Keratinocyte (primary cell): ENCODE results near the gene YPEL3. TPM values are rescaled to one million over a fixed set of nuclear protein-coding genes. Genes with fewer than 3 reads are reported as not detected.

Experiments
- DNase-seq: peaks from one replicate; pipeline ENCODE4 v3.0.0-alpha.2; 2011; ENCODE audit warnings: low read depth, missing footprints, low spot score
- FAIRE-seq: peaks from 2 replicates; lab custom pipeline; 2011; peaks lifted over from hg19 to GRCh38; lab: Jason Lieb, UNC
- H2AFZ ChIP-seq: 2 replicates; pipeline ENCODE4 v1.6.0; 2012; ENCODE audit warnings: low read length, control low read depth, inconsistent platforms; ENCODE audit not compliant: control insufficient read depth
- H3K27ac ChIP-seq: 2 replicates; pipeline ENCODE4 v1.5.1; 2011; ENCODE audit warnings: low read length; ENCODE audit not compliant: control insufficient read depth, insufficient read depth
- H3K27me3 ChIP-seq: 3 replicates; pipeline ENCODE4 v1.6.0; 2011; ENCODE audit warnings: low read length; ENCODE audit not compliant: control insufficient read depth, insufficient read depth; ENCODE audit errors: extremely low read depth
- H3K36me3 ChIP-seq, 2 experiments: 2 replicates in 1 of 2; 3 replicates in 1 of 2; pipeline ENCODE4 v1.5.1; 2011; ENCODE audit warnings: low read length in 2 of 2, mild to moderate bottlenecking in 1 of 2; ENCODE audit not compliant: control insufficient read depth in 2 of 2, insufficient read depth in 2 of 2; ENCODE audit errors: extremely low read depth in 1 of 2
- H3K4me1 ChIP-seq: 3 replicates; pipeline ENCODE4 v1.5.1; 2011; ENCODE audit warnings: low read length; ENCODE audit not compliant: control insufficient read depth, insufficient read depth; ENCODE audit errors: extremely low read depth
- H3K4me2 ChIP-seq: 3 replicates; pipeline ENCODE4 v1.6.0; 2011; ENCODE audit warnings: low read depth, low read length; ENCODE audit not compliant: control insufficient read depth, insufficient read depth; ENCODE audit errors: extremely low read depth
- H3K4me3 ChIP-seq, 3 experiments: fragments of 200-600 bp in 1 of 3; sonication (generic) in 1 of 3; 2 replicates in 2 of 3; 3 replicates in 1 of 3; pipeline ENCODE4 v1.5.1; 2011 to 2016; ENCODE audit warnings: low read length in 3 of 3, mild to moderate bottlenecking in 3 of 3, control low read depth in 2 of 3, inconsistent platforms in 1 of 3, low read depth in 1 of 3, mixed read lengths in 1 of 3, mixed run types in 1 of 3, moderate library complexity in 1 of 3; ENCODE audit not compliant: control insufficient read depth in 2 of 3, insufficient read depth in 2 of 3; ENCODE audit errors: extremely low read depth in 1 of 3
- H3K79me2 ChIP-seq: 2 replicates; pipeline ENCODE4 v1.6.0; 2012; ENCODE audit warnings: low read length; ENCODE audit not compliant: control insufficient read depth, insufficient read depth
- H3K9ac ChIP-seq: 3 replicates; pipeline ENCODE4 v1.6.0; 2011; ENCODE audit warnings: low read length; ENCODE audit not compliant: control insufficient read depth, insufficient read depth; ENCODE audit errors: extremely low read depth
- H3K9me1 ChIP-seq: 3 replicates; pipeline ENCODE4 v1.6.0; 2011; ENCODE audit warnings: low read length; ENCODE audit not compliant: control insufficient read depth, insufficient read depth; ENCODE audit errors: extremely low read depth
- H3K9me3 ChIP-seq: 2 replicates; pipeline ENCODE4 v1.5.1; 2012; ENCODE audit warnings: low read depth, low read length; ENCODE audit not compliant: control insufficient read depth
- H4K20me1 ChIP-seq: 3 replicates; pipeline ENCODE4 v1.6.0; 2011; ENCODE audit warnings: low read length; ENCODE audit not compliant: control insufficient read depth, insufficient read depth; ENCODE audit errors: extremely low read depth
- CTCF ChIP-seq, 3 experiments: IDR thresholded peaks in 1 of 3; conservative IDR thresholded peaks in 1 of 3; optimal IDR thresholded peaks in 1 of 3; 2 replicates in 2 of 3; 3 replicates in 1 of 3; pipeline versions ENCODE3 to v1.5.1; 2011; ENCODE audit warnings: low read length in 3 of 3, mild to moderate bottlenecking in 3 of 3, moderate library complexity in 2 of 3, control low read depth in 1 of 3, inconsistent platforms in 1 of 3; ENCODE audit not compliant: insufficient read depth in 2 of 3; ENCODE audit errors: extremely low read depth in 1 of 3
- EZH2 ChIP-seq: IDR thresholded peaks from one replicate; pipeline ENCODE4 v1.6.1; 2012; ENCODE audit warnings: inconsistent platforms, mild to moderate bottlenecking, low read length, moderate library complexity
- dilution Hi-C: fragments of 300-500 bp; cut with MboI; formaldehyde crosslinking; loops from one replicate; pipeline ENCODE4 v1.7.0; 2020; ENCODE audit warnings: low sequenced_read_pairs; ENCODE audit not compliant: extremely low pct_ligation_motif_present
- polyA plus RNA-seq, 5 experiments: library from polyadenylated mRNA; depleted of rRNA in 3 of 5; stranded (reverse) in 3 of 5; stranded (forward) in 1 of 5; unstranded in 1 of 5; fragments of >200 nt; gene quantifications; 1 replicate in 1 of 5; 2 replicates in 3 of 5; 3 replicates in 1 of 5; pipeline versions ENCODE4 v1.2.1 to v1.2.3, GENCODE V29; 2011 to 2012; ENCODE audit warnings: missing spikeins in 2 of 5, low read depth in 1 of 5, low replicate concordance in 1 of 5

The YPEL3 gene
- polyA plus RNA-seq, 1 donor (not counting 4 experiments of a cell fraction or from before 2014, with no cell fraction given): 13.5 TPM

DNA sequence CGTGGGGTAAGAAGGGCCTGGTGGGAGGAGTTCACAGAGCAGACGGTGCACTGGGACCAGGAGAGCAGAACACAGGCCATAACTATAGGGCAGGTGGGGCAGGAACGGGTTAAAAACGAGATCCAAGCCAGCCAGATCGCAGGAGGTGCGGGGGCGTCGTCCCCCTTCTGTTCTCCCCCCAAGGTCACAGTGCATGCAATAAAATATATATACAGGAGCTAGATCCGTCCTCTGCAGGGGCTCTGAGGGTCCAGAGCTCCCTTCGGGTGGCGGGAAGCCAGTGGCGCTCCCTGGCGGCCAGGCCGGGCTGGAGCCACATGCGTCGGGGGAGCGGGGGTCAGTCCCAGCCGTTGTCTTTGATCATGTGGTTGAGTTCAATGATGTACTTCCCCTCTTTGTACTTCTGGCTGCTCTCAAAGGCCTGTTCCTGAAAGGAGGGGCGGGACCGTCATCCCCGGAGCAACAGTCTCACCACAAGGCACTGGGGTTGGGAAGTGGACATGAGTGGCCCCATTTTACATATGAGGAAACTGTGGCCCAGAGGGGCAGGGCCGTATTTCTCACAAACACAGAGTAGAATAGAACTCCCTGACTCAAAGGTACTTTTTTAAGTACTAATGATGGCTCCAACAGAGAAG is 3.5 kb downstream of the YPEL3 start:
- peak overlapping the region; percentile 72 for H3K4me2 ChIP-seq
- H3K27ac ChIP-seq: peak overlapping the region; percentile 5
- DNase-seq (no peak), FAIRE-seq (no peak)
- H3K79me2 ChIP-seq: no peaks in the 10 kb centered on the region
- peak overlapping the region; percentile 55 for H2AFZ ChIP-seq
- peaks cover 51% of the 10 kb centered on the region for H3K4me1 ChIP-seq
- peaks cover 5% of the 10 kb centered on the region for H3K9me3 ChIP-seq
- TF ChIP-seq EZH2: no peak
- TF ChIP-seq CTCF (optimal IDR thresholded peaks at IDR 0.05 in 1 of 3, IDR thresholded peaks at IDR 0.05 in 1 of 3, conservative IDR thresholded peaks at IDR 0.05 in 1 of 3; ENCODE audit: extremely low read depth in 1 of 3, insufficient read depth in 2 of 3, low read length in 3 of 3): peak; percentile 37 to 61 (median 59)
- no peaks in the 10 kb centered on the region for H3K36me3 ChIP-seq
- no peaks in the 10 kb centered on the region for H4K20me1 ChIP-seq
- no peaks in the 10 kb centered on the region for H3K27me3 ChIP-seq
- peak overlapping the region; percentile 22 to 60 (median 46) for H3K4me3 ChIP-seq
- H3K9ac ChIP-seq: peak overlapping the region; percentile 39
- no peaks in the 10 kb centered on the region for H3K9me1 ChIP-seq
- dilution Hi-C loops: no loop called here

DNA sequence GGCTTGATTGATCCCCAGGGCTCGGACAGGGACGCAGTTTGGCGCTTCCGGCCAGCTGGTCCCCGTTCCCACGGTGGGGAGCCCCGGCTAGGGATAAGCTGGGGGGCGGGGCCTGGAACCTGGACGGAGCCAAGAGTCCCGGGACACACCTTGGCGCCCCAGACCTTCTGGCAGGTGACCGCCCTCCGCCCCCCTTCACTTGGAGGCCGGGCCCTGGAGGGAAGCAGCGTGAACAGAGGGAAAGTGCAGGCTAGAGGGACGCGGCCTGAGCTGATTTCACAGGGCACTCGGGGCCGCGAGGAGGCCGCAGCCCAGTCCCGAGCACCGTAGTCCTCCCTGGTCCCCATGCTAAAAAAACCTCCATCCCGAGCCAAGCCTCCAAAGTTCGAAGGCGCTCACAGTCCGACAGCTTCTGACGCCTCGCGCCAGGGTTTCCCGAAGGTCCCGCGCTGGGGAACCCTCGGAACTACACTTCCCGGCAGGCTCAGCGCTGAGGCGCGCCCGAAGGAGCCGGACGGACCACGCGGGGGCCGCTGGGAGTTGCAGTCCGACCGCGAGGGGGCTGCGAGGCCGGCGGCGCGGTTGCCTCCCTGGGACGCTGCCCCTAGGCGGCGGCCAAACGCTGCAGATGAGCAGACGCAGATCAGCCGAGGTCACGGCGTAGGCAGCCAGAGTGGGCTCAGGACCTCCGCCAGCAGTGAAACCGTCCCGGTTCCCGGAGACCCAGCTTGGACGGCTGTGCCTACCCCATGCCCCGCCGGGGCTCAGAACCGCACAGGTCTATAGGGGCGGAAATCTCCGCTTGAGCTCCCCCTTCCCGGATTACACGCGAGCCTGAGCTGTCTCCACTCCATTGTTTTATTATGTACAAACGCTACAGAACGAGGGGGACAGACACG is 4.3 kb downstream of the YPEL3 start, which contains the start of gene TBX6:
TBX6 (minus strand) TSS at position 451 of the 899 bp plus-strand sequence. CDS start 731 bp downstream, outside the sequence.
- FAIRE-seq: no peak

More for the DNA sequence above, 4.3 kb downstream of the YPEL3 start, which contains the start of gene TBX6:
- Histone ChIP-seq H3K9me3 (no peaks in the 10 kb centered on the region), H3K4me3 (peak within 1 kb of the TSS; percentile 22 to 60 (median 46)), H3K4me1 (peaks cover 51% of the 10 kb centered on the region), H3K36me3 (no peaks in the 10 kb centered on the region), H3K27me3 (no peaks in the 10 kb centered on the region), H3K27ac (peak within 1 kb of the TSS; percentile 63), H3K9me1 (no peaks in the 10 kb centered on the region), H3K4me2 (peak within 1 kb of the TSS; percentile 72), H2AFZ (peak within 1 kb of the TSS; percentile 76), H3K9ac (peak within 1 kb of the TSS; percentile 66), H4K20me1 (no peaks in the 10 kb centered on the region), H3K79me2 (no peaks in the 10 kb centered on the region)
- DNase-seq: no peak
- dilution Hi-C loops: no loop called here
- TF ChIP-seq EZH2 (no peak), CTCF (optimal IDR thresholded peaks at IDR 0.05 in 1 of 3, IDR thresholded peaks at IDR 0.05 in 1 of 3, conservative IDR thresholded peaks at IDR 0.05 in 1 of 3; ENCODE audit: extremely low read depth in 1 of 3, insufficient read depth in 2 of 3, low read length in 3 of 3) (peak; percentile 56 to 84 (median 71))
